ENCODE data around the gene CASP10. TPM values are rescaled to one million over a fixed set of nuclear protein-coding genes. Genes with fewer than 3 reads are reported as not detected.
A peak's percentile ranks its signal among the peaks of the same experiment; 100 is the strongest.

CASP10 gene
- total and polyA plus RNA-seq, 2 of the 13 experiments (the other 11 are each of a cell fraction or from before 2014, with no cell fraction given) = 22.2 to 23.8 TPM

GRCh38 chr2:201235860-201236811, 53.2 kb downstream of the CASP10 start (continued):
- TF ChIP-seq CREB1 (IDR thresholded peaks at IDR 0.05) (0 out of 2 replicates have a peak, but pooled peaks have one; percentile 33), CREB1 (CRISPR knock-in tag; IDR thresholded peaks at IDR 0.05) (no peak), ZNF350 (CRISPR knock-in tag; IDR thresholded peaks at IDR 0.05; ENCODE audit: borderline replicate concordance, low read depth) (no peak), GLI4 (CRISPR knock-in tag; IDR thresholded peaks at IDR 0.05; ENCODE audit: borderline replicate concordance) (no peak), KDM3A (CRISPR knock-in tag; IDR thresholded peaks at IDR 0.05; ENCODE audit: low read depth) (no peak), NONO (IDR thresholded peaks at IDR 0.05) (no peak), NONO (CRISPR knock-in tag; conservative IDR thresholded peaks at IDR 0.05) (no peak), POLR2A (IDR thresholded peaks at IDR 0.05; ENCODE audit: insufficient read depth in 1 of 2, low read depth in 2 of 2, low read length in 2 of 2) (no peak), ARID5B (CRISPR knock-in tag; IDR thresholded peaks at IDR 0.05) (0 out of 2 replicates have a peak, but pooled peaks have one; percentile 17), PHF21A (CRISPR knock-in tag; IDR thresholded peaks at IDR 0.05) (no peak), ZNF572 (CRISPR knock-in tag; IDR thresholded peaks at IDR 0.05) (no peak), ARID4A (CRISPR knock-in tag; IDR thresholded peaks at IDR 0.05; ENCODE audit: borderline replicate concordance) (no peak; the same call in 1 of the 2 replicates)
- TF ChIP-seq, protein P1, sequence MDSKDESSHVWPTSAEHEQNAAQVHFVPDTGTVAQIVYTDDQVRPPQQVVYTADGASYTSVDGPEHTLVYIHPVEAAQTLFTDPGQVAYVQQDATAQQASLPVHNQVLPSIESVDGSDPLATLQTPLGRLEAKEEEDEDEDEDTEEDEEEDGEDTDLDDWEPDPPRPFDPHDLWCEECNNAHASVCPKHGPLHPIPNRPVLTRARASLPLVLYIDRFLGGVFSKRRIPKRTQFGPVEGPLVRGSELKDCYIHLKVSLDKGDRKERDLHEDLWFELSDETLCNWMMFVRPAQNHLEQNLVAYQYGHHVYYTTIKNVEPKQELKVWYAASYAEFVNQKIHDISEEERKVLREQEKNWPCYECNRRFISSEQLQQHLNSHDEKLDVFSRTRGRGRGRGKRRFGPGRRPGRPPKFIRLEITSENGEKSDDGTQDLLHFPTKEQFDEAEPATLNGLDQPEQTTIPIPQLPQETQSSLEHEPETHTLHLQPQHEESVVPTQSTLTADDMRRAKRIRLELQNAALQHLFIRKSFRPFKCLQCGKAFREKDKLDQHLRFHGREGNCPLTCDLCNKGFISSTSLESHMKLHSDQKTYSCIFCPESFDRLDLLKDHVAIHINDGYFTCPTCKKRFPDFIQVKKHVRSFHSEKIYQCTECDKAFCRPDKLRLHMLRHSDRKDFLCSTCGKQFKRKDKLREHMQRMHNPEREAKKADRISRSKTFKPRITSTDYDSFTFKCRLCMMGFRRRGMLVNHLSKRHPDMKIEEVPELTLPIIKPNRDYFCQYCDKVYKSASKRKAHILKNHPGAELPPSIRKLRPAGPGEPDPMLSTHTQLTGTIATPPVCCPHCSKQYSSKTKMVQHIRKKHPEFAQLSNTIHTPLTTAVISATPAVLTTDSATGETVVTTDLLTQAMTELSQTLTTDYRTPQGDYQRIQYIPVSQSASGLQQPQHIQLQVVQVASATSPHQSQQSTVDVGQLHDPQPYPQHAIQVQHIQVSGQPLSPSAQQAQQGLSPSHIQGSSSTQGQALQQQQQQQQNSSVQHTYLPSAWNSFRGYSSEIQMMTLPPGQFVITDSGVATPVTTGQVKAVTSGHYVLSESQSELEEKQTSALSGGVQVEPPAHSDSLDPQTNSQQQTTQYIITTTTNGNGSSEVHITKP (CRISPR knock-in tag; IDR thresholded peaks at IDR 0.05; ENCODE audit: low read depth) = no peak
- TF ChIP-seq, protein P2, sequence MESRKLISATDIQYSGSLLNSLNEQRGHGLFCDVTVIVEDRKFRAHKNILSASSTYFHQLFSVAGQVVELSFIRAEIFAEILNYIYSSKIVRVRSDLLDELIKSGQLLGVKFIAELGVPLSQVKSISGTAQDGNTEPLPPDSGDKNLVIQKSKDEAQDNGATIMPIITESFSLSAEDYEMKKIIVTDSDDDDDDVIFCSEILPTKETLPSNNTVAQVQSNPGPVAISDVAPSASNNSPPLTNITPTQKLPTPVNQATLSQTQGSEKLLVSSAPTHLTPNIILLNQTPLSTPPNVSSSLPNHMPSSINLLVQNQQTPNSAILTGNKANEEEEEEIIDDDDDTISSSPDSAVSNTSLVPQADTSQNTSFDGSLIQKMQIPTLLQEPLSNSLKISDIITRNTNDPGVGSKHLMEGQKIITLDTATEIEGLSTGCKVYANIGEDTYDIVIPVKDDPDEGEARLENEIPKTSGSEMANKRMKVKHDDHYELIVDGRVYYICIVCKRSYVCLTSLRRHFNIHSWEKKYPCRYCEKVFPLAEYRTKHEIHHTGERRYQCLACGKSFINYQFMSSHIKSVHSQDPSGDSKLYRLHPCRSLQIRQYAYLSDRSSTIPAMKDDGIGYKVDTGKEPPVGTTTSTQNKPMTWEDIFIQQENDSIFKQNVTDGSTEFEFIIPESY (CRISPR knock-in tag; IDR thresholded peaks at IDR 0.05) = no peak

Data from HepG2 (cell line).